ENCODE data around the gene BGLAP. TPM values are rescaled to one million over a fixed set of nuclear protein-coding genes. Genes with fewer than 3 reads are reported as not detected.
"Not testable (repeated sequence)": the region's sequence is repeated elsewhere in the genome, so short reads cannot be mapped to it uniquely, and the experiment has no call there.

Gene BGLAP
- total RNA-seq, 2 donors from 2014 or later: 1.1 to 3.7 TPM

GRCh38 chr1:156213644-156213966 is 28.4 kb upstream of the BGLAP start:
- peak overlapping the region; percentile 97 for H3K27ac Mint-ChIP-seq
- DNase-seq (no peak), ATAC-seq (no peak)
- peak overlapping the region; percentile 94 for H3K4me3 Mint-ChIP-seq
- H3K36me3 Mint-ChIP-seq (ENCODE audit: low read depth): peaks cover 7% of the 10 kb centered on the region
- H3K4me1 Mint-ChIP-seq: peaks cover 30% of the 10 kb centered on the region
- H3K27me3 Mint-ChIP-seq: no peaks in the 10 kb centered on the region
- no peaks in the 10 kb centered on the region for H3K9me3 ChIP-seq (ENCODE audit: control insufficient read depth, low read length, poor library complexity, severe bottlenecking)

- no peak for DNase-seq
- peak overlapping the region; percentile 97 for H3K27ac Mint-ChIP-seq
- H3K4me3 Mint-ChIP-seq: peak overlapping the region; percentile 94
- no peaks in the 10 kb centered on the region for H3K27me3 Mint-ChIP-seq
- peaks cover 3% of the 10 kb centered on the region for H3K36me3 Mint-ChIP-seq (ENCODE audit: low read depth)
- H3K9me3 ChIP-seq (ENCODE audit: control insufficient read depth, low read length, poor library complexity, severe bottlenecking): no peaks in the 10 kb centered on the region
- H3K4me1 Mint-ChIP-seq: peaks cover 31% of the 10 kb centered on the region
- ATAC-seq: no peak
Observed at GRCh38 chr1:156214024-156214748, 27.8 kb upstream of the BGLAP start.

GRCh38 chr1:156216361-156217086 is 25.5 kb upstream of the BGLAP start:
- not testable (repeated sequence) for H3K4me3 Mint-ChIP-seq; H3K36me3 Mint-ChIP-seq (ENCODE audit: low read depth); H3K9me3 ChIP-seq (ENCODE audit: control insufficient read depth, low read length, poor library complexity, severe bottlenecking); H3K27me3 Mint-ChIP-seq; H3K27ac Mint-ChIP-seq; ATAC-seq; DNase-seq
- peaks cover 40% of the 10 kb centered on the region for H3K4me1 Mint-ChIP-seq

- no peaks in the 10 kb centered on the region for H3K9me3 ChIP-seq (ENCODE audit: control insufficient read depth, low read length, poor library complexity, severe bottlenecking)
- DNase-seq (no peak), ATAC-seq (peak; percentile 17)
- Mint-ChIP-seq H3K27me3 (no peaks in the 10 kb centered on the region), H3K36me3 (ENCODE audit: low read depth) (peaks cover 11% of the 10 kb centered on the region), H3K27ac (peak overlapping the region; percentile 71), H3K4me3 (peak overlapping the region; percentile 81), H3K4me1 (peaks cover 44% of the 10 kb centered on the region)
Observed at GRCh38 chr1:156217871-156218270, 24.1 kb upstream of the BGLAP start.

- Mint-ChIP-seq H3K27ac (peak overlapping the region; percentile 77), H3K27me3 (no peaks in the 10 kb centered on the region), H3K4me1 (peaks cover 38% of the 10 kb centered on the region), H3K36me3 (ENCODE audit: low read depth) (peaks cover 17% of the 10 kb centered on the region), H3K4me3 (no peak overlapping the region)
- ATAC-seq (no peak), DNase-seq (no peak)
- no peaks in the 10 kb centered on the region for H3K9me3 ChIP-seq (ENCODE audit: control insufficient read depth, low read length, poor library complexity, severe bottlenecking)
Observed at GRCh38 chr1:156220226-156220625, 21.8 kb upstream of the BGLAP start.

GRCh38 chr1:156221986-156222692 is 19.8 kb upstream of the BGLAP start:
- H3K9me3 ChIP-seq (ENCODE audit: control insufficient read depth, low read length, poor library complexity, severe bottlenecking): no peaks in the 10 kb centered on the region
- Mint-ChIP-seq H3K36me3 (ENCODE audit: low read depth) (peaks cover 19% of the 10 kb centered on the region), H3K4me1 (peaks cover 45% of the 10 kb centered on the region), H3K27ac (peak overlapping the region; percentile 77), H3K27me3 (no peaks in the 10 kb centered on the region), H3K4me3 (peak overlapping the region; percentile 5)
- DNase-seq (no peak), ATAC-seq (no peak)

- DNase-seq (no peak), ATAC-seq (no peak)
- Mint-ChIP-seq H3K4me3 (no peak overlapping the region), H3K36me3 (ENCODE audit: low read depth) (peaks cover 21% of the 10 kb centered on the region), H3K27me3 (no peaks in the 10 kb centered on the region), H3K27ac (no peak overlapping the region), H3K4me1 (peaks cover 36% of the 10 kb centered on the region)
- no peaks in the 10 kb centered on the region for H3K9me3 ChIP-seq (ENCODE audit: control insufficient read depth, low read length, poor library complexity, severe bottlenecking)
Observed at GRCh38 chr1:156225677-156226014, 16.3 kb upstream of the BGLAP start.

GRCh38 chr1:156226116-156226538 is 15.9 kb upstream of the BGLAP start:
- H3K4me3 Mint-ChIP-seq: no peak overlapping the region
- no peak for ATAC-seq

GRCh38 chr1:156226782-156227181 is 15.2 kb upstream of the BGLAP start:
- no peaks in the 10 kb centered on the region for H3K9me3 ChIP-seq (ENCODE audit: control insufficient read depth, low read length, poor library complexity, severe bottlenecking)
- Mint-ChIP-seq H3K36me3 (ENCODE audit: low read depth) (peaks cover 12% of the 10 kb centered on the region), H3K4me1 (peaks cover 27% of the 10 kb centered on the region), H3K27ac (no peak overlapping the region), H3K27me3 (no peaks in the 10 kb centered on the region), H3K4me3 (no peak overlapping the region)
- ATAC-seq: no peak
- DNase-seq: no peak

More at GRCh38 chr1:156226116-156226538, 15.9 kb upstream of the BGLAP start:
- peaks cover 18% of the 10 kb centered on the region for H3K36me3 Mint-ChIP-seq (ENCODE audit: low read depth)
- H3K9me3 ChIP-seq (ENCODE audit: control insufficient read depth, low read length, poor library complexity, severe bottlenecking): no peaks in the 10 kb centered on the region
- no peak overlapping the region for H3K27ac Mint-ChIP-seq
- H3K4me1 Mint-ChIP-seq: peaks cover 34% of the 10 kb centered on the region
- no peak for DNase-seq
- H3K27me3 Mint-ChIP-seq: no peaks in the 10 kb centered on the region

GRCh38 chr1:156228501-156228900 is 13.5 kb upstream of the BGLAP start:
- no peaks in the 10 kb centered on the region for H3K9me3 ChIP-seq (ENCODE audit: control insufficient read depth, low read length, poor library complexity, severe bottlenecking)
- Mint-ChIP-seq H3K27ac (no peak overlapping the region), H3K36me3 (ENCODE audit: low read depth) (peaks cover 8% of the 10 kb centered on the region), H3K4me3 (no peak overlapping the region), H3K4me1 (peaks cover 15% of the 10 kb centered on the region), H3K27me3 (no peaks in the 10 kb centered on the region)
- DNase-seq: no peak
- no peak for ATAC-seq

GRCh38 chr1:156229809-156230472 is 12.0 kb upstream of the BGLAP start:
- Mint-ChIP-seq H3K27ac (peak overlapping the region; percentile 54), H3K27me3 (no peaks in the 10 kb centered on the region), H3K4me1 (peaks cover 13% of the 10 kb centered on the region), H3K4me3 (peak overlapping the region; percentile 19), H3K36me3 (ENCODE audit: low read depth) (peaks cover 5% of the 10 kb centered on the region)
- ATAC-seq: no peak
- DNase-seq: no peak
- H3K9me3 ChIP-seq (ENCODE audit: control insufficient read depth, low read length, poor library complexity, severe bottlenecking): no peaks in the 10 kb centered on the region

- Mint-ChIP-seq H3K4me3 (peak overlapping the region; percentile 19), H3K4me1 (peaks cover 10% of the 10 kb centered on the region), H3K27ac (peak overlapping the region; percentile 54), H3K27me3 (no peaks in the 10 kb centered on the region), H3K36me3 (ENCODE audit: low read depth) (peaks cover 2% of the 10 kb centered on the region)
- no peak for DNase-seq
- no peak for ATAC-seq
- no peaks in the 10 kb centered on the region for H3K9me3 ChIP-seq (ENCODE audit: control insufficient read depth, low read length, poor library complexity, severe bottlenecking)
Observed at GRCh38 chr1:156230473-156230837, 11.5 kb upstream of the BGLAP start.

Measured in T-helper 17 cell (primary cell).